AG04450 (cell line): ENCODE measurements around the gene CASK. TPM values are rescaled to one million over a fixed set of nuclear protein-coding genes. Genes with fewer than 3 reads are reported as not detected.

Source experiments
- CTCF ChIA-PET: fragments of 300-600, 350-600 bp; formaldehyde crosslinking; extraction: SDS; loops from one replicate; lab custom pipeline; 2022; ENCODE audit warnings: antibody characterized with exemption, inconsistent platforms; lab: Charles Lee
- POLR2A ChIA-PET: fragments of 350-600 bp; formaldehyde crosslinking; extraction: SDS; loops from one replicate; lab custom pipeline; 2021; ENCODE audit warnings: antibody characterized with exemption, inconsistent platforms; lab: Yijun Ruan, JAX
- DNase-seq: peaks from one replicate; pipeline ENCODE4 v3.0.0-alpha.2; 2011; ENCODE audit warnings: low read depth, low spot score
- H3K27ac ChIP-seq: one replicate; pipeline ENCODE4 v1.5.1; 2012; ENCODE audit warnings: low read depth, low read length, control low read depth
- H3K27me3 ChIP-seq: one replicate; pipeline ENCODE4 v1.6.0; 2012; ENCODE audit warnings: low read length; ENCODE audit not compliant: control insufficient read depth, insufficient read depth
- H3K4me3 ChIP-seq: 2 replicates; pipeline ENCODE4 v1.5.1; 2011; ENCODE audit warnings: mild to moderate bottlenecking, low read depth, low read length, control low read depth
- H3K9me3 ChIP-seq: 2 replicates; pipeline ENCODE4 v1.5.1; 2012; ENCODE audit warnings: low read length; ENCODE audit not compliant: control insufficient read depth, insufficient read depth
- polyA plus RNA-seq: library from polyadenylated mRNA; depleted of rRNA; stranded (reverse); fragments of >200 nt; gene quantifications from 2 replicates; pipeline ENCODE4 v1.2.3, GENCODE V29; 2011
- TF ChIP-seq, protein P1 (sequence below): IDR thresholded peaks from 2 replicates; pipeline ENCODE4 v1.5.1; 2011; ENCODE audit warnings: low read depth, low read length, control low read depth, inconsistent platforms

CASK gene
- polyA plus RNA-seq, 1 experiment, result 30.0 TPM

GRCh38 chrX:41923978-41924683, 777 bp upstream of the CASK start:
- H3K27me3 ChIP-seq, result peaks cover 2% of the 10 kb centered on the region
- TF ChIP-seq, protein P1, sequence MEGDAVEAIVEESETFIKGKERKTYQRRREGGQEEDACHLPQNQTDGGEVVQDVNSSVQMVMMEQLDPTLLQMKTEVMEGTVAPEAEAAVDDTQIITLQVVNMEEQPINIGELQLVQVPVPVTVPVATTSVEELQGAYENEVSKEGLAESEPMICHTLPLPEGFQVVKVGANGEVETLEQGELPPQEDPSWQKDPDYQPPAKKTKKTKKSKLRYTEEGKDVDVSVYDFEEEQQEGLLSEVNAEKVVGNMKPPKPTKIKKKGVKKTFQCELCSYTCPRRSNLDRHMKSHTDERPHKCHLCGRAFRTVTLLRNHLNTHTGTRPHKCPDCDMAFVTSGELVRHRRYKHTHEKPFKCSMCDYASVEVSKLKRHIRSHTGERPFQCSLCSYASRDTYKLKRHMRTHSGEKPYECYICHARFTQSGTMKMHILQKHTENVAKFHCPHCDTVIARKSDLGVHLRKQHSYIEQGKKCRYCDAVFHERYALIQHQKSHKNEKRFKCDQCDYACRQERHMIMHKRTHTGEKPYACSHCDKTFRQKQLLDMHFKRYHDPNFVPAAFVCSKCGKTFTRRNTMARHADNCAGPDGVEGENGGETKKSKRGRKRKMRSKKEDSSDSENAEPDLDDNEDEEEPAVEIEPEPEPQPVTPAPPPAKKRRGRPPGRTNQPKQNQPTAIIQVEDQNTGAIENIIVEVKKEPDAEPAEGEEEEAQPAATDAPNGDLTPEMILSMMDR, result no peak
- H3K27ac ChIP-seq, result no peak overlapping the region
- ChIA-PET CTCF (interaction anchor here (1.8 kb wide), 1 partner anchor 126 kb away, joined by 5 read pairs; no protein-coding TSS in a partner anchor), POLR2A (no interaction called here)
- peak overlapping the region; percentile 71 for H3K4me3 ChIP-seq
- no peaks in the 10 kb centered on the region for H3K9me3 ChIP-seq
- no peak for DNase-seq

- peak overlapping the region; percentile 74 for H3K4me3 ChIP-seq
- ChIA-PET CTCF (interaction anchor here (0.6 to 0.7 kb wide), 3 partner anchors 9 to 368 kb away, joined by 3 read pairs; no protein-coding TSS in a partner anchor), POLR2A (interaction anchor here (1.1 kb wide), 1 partner anchor 94 kb away, joined by 3 read pairs; no protein-coding TSS in a partner anchor)
- no peaks in the 10 kb centered on the region for H3K9me3 ChIP-seq
- TF ChIP-seq, protein P1, result no peak
- DNase-seq, result no peak
- H3K27ac ChIP-seq, result no peak overlapping the region
- H3K27me3 ChIP-seq, result no peaks in the 10 kb centered on the region
Observed at GRCh38 chrX:41922431-41923151, 763 bp downstream of the CASK start.

GRCh38 chrX:41921492-41922430, 1.6 kb downstream of the CASK start:
- Histone ChIP-seq H3K27ac (no peak overlapping the region), H3K4me3 (peak overlapping the region; percentile 74), H3K9me3 (no peaks in the 10 kb centered on the region), H3K27me3 (no peaks in the 10 kb centered on the region)
- CTCF ChIA-PET, result interaction anchor here (0.6 kb wide), 1 partner anchor 127 kb away, joined by 3 read pairs; no protein-coding TSS in a partner anchor
- TF ChIP-seq, protein P1, result no peak
- no peak for DNase-seq
- POLR2A ChIA-PET, result no interaction called here

DNA sequence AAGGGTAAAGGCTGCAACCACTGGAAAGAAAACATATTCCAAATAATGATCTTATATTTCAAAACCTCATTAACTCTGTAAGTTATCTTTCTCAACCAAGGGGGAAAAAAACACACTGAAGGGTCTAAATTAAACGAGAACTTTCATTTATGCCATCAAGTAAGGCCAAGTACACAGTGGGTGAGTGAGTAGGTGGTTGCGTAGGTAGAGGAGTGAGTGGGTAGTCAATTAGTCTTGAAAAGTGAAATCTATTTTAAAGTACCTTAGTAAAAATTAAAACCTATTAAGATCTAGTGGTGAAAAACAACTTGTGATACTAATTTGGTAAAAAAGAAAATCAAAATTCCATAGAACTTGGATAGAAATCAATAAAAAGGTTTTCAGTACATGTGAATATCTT, 3.5 kb downstream of the CASK start:
- TF ChIP-seq, protein P1, result no peak
- no peak for DNase-seq
- no peak overlapping the region for H3K4me3 ChIP-seq
- ChIA-PET CTCF (no interaction called here), POLR2A (no interaction called here)
- no peak overlapping the region for H3K27ac ChIP-seq
- no peaks in the 10 kb centered on the region for H3K9me3 ChIP-seq
- no peaks in the 10 kb centered on the region for H3K27me3 ChIP-seq
